T-helper 17 cell (primary cell): ENCODE results near the gene TEX9. TPM values are rescaled to one million over a fixed set of nuclear protein-coding genes. Genes with fewer than 3 reads are reported as not detected.

Source experiments
- ATAC-seq: fragments of 150-1000 bp; cut with Tn5 transposase; 2 replicates; pipeline ENCODE4 v1.10.0; 2021; ENCODE audit warnings: mild to moderate bottlenecking, moderate library complexity
- DNase-seq, 3 donors: peaks; one replicate each; pipeline versions ENCODE4 v3.0.0 to v3.0.0-alpha.2; 2020 to 2021
- H3K9me3 ChIP-seq: one replicate; pipeline ENCODE4 v1.7.0; 2013; ENCODE audit warnings: low read length, mild to moderate bottlenecking; ENCODE audit not compliant: control insufficient read depth, poor library complexity, severe bottlenecking
- H3K27ac Mint-ChIP-seq: one replicate; pipeline ENCODE4 v1.8.0; 2022; ENCODE audit warnings: mild to moderate bottlenecking, moderate library complexity, mixed read lengths
- H3K27me3 Mint-ChIP-seq: one replicate; pipeline ENCODE4 v1.8.0; 2022; ENCODE audit warnings: mixed read lengths
- H3K36me3 Mint-ChIP-seq: one replicate; pipeline ENCODE4 v1.8.0; 2022; ENCODE audit warnings: low read depth, mixed read lengths
- H3K4me1 Mint-ChIP-seq: one replicate; pipeline ENCODE4 v1.8.0; 2022; ENCODE audit warnings: mild to moderate bottlenecking, mixed read lengths
- H3K4me3 Mint-ChIP-seq: one replicate; pipeline ENCODE4 v1.8.0; 2022; ENCODE audit warnings: mild to moderate bottlenecking, moderate library complexity, mixed read lengths
- total RNA-seq, 4 donors: library from RNA in 2 of 4; stranded (reverse) in 2 of 4; gene quantifications; one replicate each; pipeline ENCODE4 v1.2.3 and lab custom pipeline; 2022 to 2026

The TEX9 gene
- total RNA-seq, 2 donors from 2014 or later = 0.42 to 1.5 TPM

DNA sequence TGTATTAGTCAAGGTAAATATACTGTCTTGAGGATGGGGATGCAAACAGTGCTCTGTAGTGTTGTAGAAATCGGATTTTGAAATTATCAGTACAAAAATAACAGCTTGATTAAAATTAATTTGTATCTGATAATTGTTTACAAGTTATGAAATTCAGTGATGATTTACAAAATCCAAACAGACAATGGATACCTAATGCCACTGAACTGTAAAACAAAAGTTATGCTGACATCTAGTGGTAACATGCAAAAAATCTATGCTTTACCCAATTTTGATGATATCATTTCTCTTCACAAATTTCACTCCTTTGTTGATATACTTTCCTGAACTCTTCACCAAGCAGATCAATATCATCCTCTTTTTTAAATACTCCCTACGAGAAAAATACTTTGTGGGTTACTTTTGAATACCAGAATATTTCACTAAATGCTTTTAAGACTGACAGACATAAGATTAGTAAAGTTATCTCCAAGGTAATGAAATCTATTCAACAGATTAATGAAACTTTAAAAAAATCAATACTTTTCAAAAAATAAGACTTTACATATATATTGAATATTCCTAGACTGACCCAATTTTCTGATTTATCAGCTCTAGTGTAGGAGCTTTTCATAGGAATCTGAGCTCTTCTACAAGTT lies 63.7 kb downstream of the TEX9 start:
- no peak for DNase-seq
- H3K4me3 Mint-ChIP-seq = no peak overlapping the region
- peaks cover under 1% of the 10 kb centered on the region for H3K27me3 Mint-ChIP-seq
- ATAC-seq = no peak
- no peak overlapping the region for H3K27ac Mint-ChIP-seq
- no peaks in the 10 kb centered on the region for H3K9me3 ChIP-seq
- H3K4me1 Mint-ChIP-seq = no peaks in the 10 kb centered on the region
- peaks cover 3% of the 10 kb centered on the region for H3K36me3 Mint-ChIP-seq

DNA sequence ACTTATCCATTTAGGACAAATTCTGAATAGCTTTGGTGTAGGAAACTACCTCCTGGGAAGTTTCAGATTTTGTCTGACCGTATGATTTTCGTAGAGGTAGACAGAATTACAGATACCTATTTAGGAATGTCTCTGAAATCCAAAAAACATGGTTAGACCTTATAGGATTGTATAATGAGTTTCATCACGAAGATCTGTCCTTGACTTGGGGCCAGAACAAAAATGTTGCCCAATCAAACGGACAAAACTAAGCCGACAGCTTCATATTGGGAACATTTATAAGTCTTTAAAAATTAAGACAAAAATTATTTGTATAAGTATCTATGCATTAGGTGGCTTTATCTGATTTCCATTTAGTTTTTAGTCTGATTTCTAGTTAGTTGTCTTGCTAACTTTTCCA lies 67.1 kb downstream of the TEX9 start:
- Mint-ChIP-seq H3K4me1 (no peaks in the 10 kb centered on the region), H3K27ac (no peak overlapping the region), H3K27me3 (peaks cover 26% of the 10 kb centered on the region), H3K36me3 (peaks cover 5% of the 10 kb centered on the region), H3K4me3 (no peak overlapping the region)
- ATAC-seq = no peak
- no peaks in the 10 kb centered on the region for H3K9me3 ChIP-seq
- no peak for DNase-seq

- H3K9me3 ChIP-seq = no peaks in the 10 kb centered on the region
- H3K27me3 Mint-ChIP-seq = peaks cover 12% of the 10 kb centered on the region
- DNase-seq (no peak), ATAC-seq (no peak)
- H3K36me3 Mint-ChIP-seq = no peaks in the 10 kb centered on the region
- peaks cover 2% of the 10 kb centered on the region for H3K4me1 Mint-ChIP-seq
- no peak overlapping the region for H3K4me3 Mint-ChIP-seq
- H3K27ac Mint-ChIP-seq = no peak overlapping the region
Measured at GRCh38 chr15:56440214-56440770, 75.1 kb downstream of the TEX9 start.

GRCh38 chr15:56442354-56442753 lies 77.1 kb downstream of the TEX9 start:
- peaks cover 4% of the 10 kb centered on the region for H3K4me1 Mint-ChIP-seq
- H3K27ac Mint-ChIP-seq = no peak overlapping the region
- DNase-seq (no peak), ATAC-seq (no peak)
- H3K9me3 ChIP-seq = no peaks in the 10 kb centered on the region
- H3K4me3 Mint-ChIP-seq = no peak overlapping the region
- H3K36me3 Mint-ChIP-seq = no peaks in the 10 kb centered on the region
- H3K27me3 Mint-ChIP-seq = no peaks in the 10 kb centered on the region

- H3K36me3 Mint-ChIP-seq = peaks cover 2% of the 10 kb centered on the region
- no peak overlapping the region for H3K4me3 Mint-ChIP-seq
- DNase-seq = no peak
- peaks cover 8% of the 10 kb centered on the region for H3K27me3 Mint-ChIP-seq
- H3K9me3 ChIP-seq = no peaks in the 10 kb centered on the region
- ATAC-seq = no peak
- H3K4me1 Mint-ChIP-seq = peaks cover 4% of the 10 kb centered on the region
- no peak overlapping the region for H3K27ac Mint-ChIP-seq
Measured at GRCh38 chr15:56445746-56446145, 80.5 kb downstream of the TEX9 start.

GRCh38 chr15:56454836-56455235 lies 89.6 kb downstream of the TEX9 start:
- H3K9me3 ChIP-seq = no peaks in the 10 kb centered on the region
- no peak overlapping the region for H3K4me3 Mint-ChIP-seq
- H3K27ac Mint-ChIP-seq = no peak overlapping the region
- peaks cover 2% of the 10 kb centered on the region for H3K36me3 Mint-ChIP-seq
- no peaks in the 10 kb centered on the region for H3K4me1 Mint-ChIP-seq
- DNase-seq = no peak
- H3K27me3 Mint-ChIP-seq = peaks cover 38% of the 10 kb centered on the region
- no peak for ATAC-seq

DNA sequence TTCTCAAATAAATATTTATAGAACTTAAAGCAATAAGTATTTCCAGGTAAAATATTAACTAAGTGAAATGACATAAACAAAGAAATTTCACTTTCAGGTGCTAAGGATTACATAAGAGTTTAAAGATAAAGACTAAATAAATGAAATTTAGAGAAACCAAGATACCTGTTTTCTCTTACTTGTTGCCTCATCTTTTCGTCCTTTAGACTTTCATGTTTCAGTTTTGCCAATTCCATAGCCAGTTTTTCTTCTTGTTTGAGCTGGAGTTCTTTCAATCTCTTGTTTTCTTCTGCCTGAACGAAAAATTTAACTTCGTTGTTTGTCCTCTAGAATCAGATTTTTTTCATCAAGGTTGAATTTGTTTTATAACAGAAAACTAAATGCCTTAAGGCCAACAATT lies 91.0 kb downstream of the TEX9 start:
- no peaks in the 10 kb centered on the region for H3K4me1 Mint-ChIP-seq
- ATAC-seq (no peak), DNase-seq (no peak)
- no peak overlapping the region for H3K27ac Mint-ChIP-seq
- H3K4me3 Mint-ChIP-seq = no peak overlapping the region
- H3K27me3 Mint-ChIP-seq = peaks cover 36% of the 10 kb centered on the region
- no peaks in the 10 kb centered on the region for H3K36me3 Mint-ChIP-seq
- H3K9me3 ChIP-seq = no peaks in the 10 kb centered on the region

- no peaks in the 10 kb centered on the region for H3K4me1 Mint-ChIP-seq
- DNase-seq = no peak
- H3K36me3 Mint-ChIP-seq = no peaks in the 10 kb centered on the region
- peaks cover 39% of the 10 kb centered on the region for H3K27me3 Mint-ChIP-seq
- no peaks in the 10 kb centered on the region for H3K9me3 ChIP-seq
- no peak overlapping the region for H3K27ac Mint-ChIP-seq
- no peak for ATAC-seq
- no peak overlapping the region for H3K4me3 Mint-ChIP-seq
Measured at GRCh38 chr15:56459096-56459495, 93.9 kb downstream of the TEX9 start.

DNA sequence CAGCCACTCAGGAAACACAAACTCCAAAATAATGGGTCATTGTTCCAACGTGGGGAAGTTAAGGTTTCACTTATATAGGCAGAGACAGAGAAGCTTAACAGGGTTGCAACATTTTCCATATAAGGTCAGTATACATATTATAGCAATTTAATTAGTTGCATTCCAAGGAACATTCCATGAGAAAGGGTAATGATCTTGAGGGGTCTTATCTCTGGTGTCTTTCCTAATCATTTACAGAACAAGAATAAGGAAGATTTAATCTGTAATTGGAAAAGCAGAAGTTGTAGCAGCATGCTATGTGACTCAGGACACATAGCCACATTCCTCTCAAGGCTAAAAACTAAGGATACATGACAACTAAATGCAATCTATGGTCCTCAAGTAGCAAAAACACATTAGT lies 94.8 kb downstream of the TEX9 start:
- H3K4me3 Mint-ChIP-seq = no peak overlapping the region
- H3K36me3 Mint-ChIP-seq = no peaks in the 10 kb centered on the region
- DNase-seq (no peak), ATAC-seq (no peak)
- H3K27ac Mint-ChIP-seq = no peak overlapping the region
- H3K4me1 Mint-ChIP-seq = peaks cover 8% of the 10 kb centered on the region
- peaks cover 48% of the 10 kb centered on the region for H3K27me3 Mint-ChIP-seq
- no peaks in the 10 kb centered on the region for H3K9me3 ChIP-seq

DNA sequence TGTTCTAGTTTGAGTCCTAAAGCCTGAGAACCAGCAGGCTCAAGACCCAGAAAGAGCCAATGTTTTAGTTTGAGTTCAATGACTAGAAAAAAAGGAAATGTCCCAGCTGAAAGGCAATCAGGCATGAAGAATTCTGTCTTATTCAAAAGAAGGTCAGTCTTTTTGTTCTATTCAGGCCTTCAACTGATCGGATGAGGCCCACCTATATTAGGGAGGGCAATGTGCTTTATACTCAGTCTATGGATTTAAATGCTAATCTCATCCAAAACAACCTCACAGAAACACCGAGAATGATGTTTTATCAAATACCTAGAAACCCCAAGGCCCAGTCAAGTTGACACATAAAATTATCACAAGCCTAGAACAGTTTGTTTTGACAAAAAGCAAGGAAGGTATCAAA lies 95.7 kb downstream of the TEX9 start:
- Mint-ChIP-seq H3K4me3 (no peak overlapping the region), H3K4me1 (peaks cover 8% of the 10 kb centered on the region), H3K36me3 (no peaks in the 10 kb centered on the region), H3K27me3 (peaks cover 48% of the 10 kb centered on the region), H3K27ac (no peak overlapping the region)
- no peaks in the 10 kb centered on the region for H3K9me3 ChIP-seq
- DNase-seq (no peak), ATAC-seq (no peak)

GRCh38 chr15:56464893-56465520 lies 99.8 kb downstream of the TEX9 start, which contains the start of gene MNS1:
Gene MNS1, minus strand, starts transcription at chr15:56465137. Its CDS starts 165 bp downstream, at chr15:56464972.
- H3K27ac Mint-ChIP-seq = peak within 1 kb of the TSS; percentile 24
- peak in 1 of 3 donors; percentile 35 for DNase-seq
- peaks cover 32% of the 10 kb centered on the region for H3K27me3 Mint-ChIP-seq
- H3K4me3 Mint-ChIP-seq = peak within 1 kb of the TSS; percentile 84
- no peaks in the 10 kb centered on the region for H3K36me3 Mint-ChIP-seq
- peaks cover 20% of the 10 kb centered on the region for H3K4me1 Mint-ChIP-seq
- no peaks in the 10 kb centered on the region for H3K9me3 ChIP-seq
- peak; percentile 93 for ATAC-seq

- ATAC-seq (no peak), DNase-seq (no peak)
- Mint-ChIP-seq H3K36me3 (no peaks in the 10 kb centered on the region), H3K27ac (no peak overlapping the region), H3K27me3 (peaks cover 27% of the 10 kb centered on the region), H3K4me1 (peaks cover 20% of the 10 kb centered on the region), H3K4me3 (no peak overlapping the region)
- H3K9me3 ChIP-seq = no peaks in the 10 kb centered on the region
Measured at GRCh38 chr15:56467616-56468015, 102.4 kb downstream of the TEX9 start.

DNA sequence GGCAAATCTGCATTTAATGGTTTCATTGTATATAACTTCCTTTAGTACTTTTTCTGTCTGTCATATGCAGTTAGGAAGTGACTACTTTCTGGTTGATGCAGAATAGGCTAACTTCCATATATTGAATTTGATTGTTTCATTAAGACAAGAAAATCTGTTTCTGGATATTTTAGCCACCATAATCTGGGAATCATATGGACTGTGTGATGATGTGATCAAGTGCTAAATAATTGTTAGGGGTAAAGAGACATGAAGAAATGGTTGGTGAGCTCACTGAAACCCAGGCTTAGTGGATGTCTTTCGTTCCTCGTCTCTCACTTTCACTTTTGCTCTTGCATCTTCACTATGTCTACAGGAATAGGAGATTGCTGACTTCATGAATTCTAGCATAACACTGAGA lies 103.2 kb downstream of the TEX9 start:
- ATAC-seq = peak; percentile 35
- H3K4me3 Mint-ChIP-seq = peak overlapping the region; percentile 85
- no peaks in the 10 kb centered on the region for H3K9me3 ChIP-seq

GRCh38 chr15:56469483-56469882 lies 104.3 kb downstream of the TEX9 start:
- peaks cover 18% of the 10 kb centered on the region for H3K4me1 Mint-ChIP-seq
- H3K27me3 Mint-ChIP-seq = peaks cover 13% of the 10 kb centered on the region
- no peaks in the 10 kb centered on the region for H3K36me3 Mint-ChIP-seq
- H3K9me3 ChIP-seq = no peaks in the 10 kb centered on the region
- peak overlapping the region; percentile 76 for H3K27ac Mint-ChIP-seq
- ATAC-seq (no peak), DNase-seq (no peak)
- no peak overlapping the region for H3K4me3 Mint-ChIP-seq

More for the DNA sequence above, 103.2 kb downstream of the TEX9 start:
- DNase-seq = no peak
- Mint-ChIP-seq H3K4me1 (peaks cover 20% of the 10 kb centered on the region), H3K36me3 (no peaks in the 10 kb centered on the region), H3K27me3 (peaks cover 24% of the 10 kb centered on the region), H3K27ac (peak overlapping the region; percentile 76)
